GM23338 (cell line): ENCODE data around the gene HIVEP3. TPM values are rescaled to one million over a fixed set of nuclear protein-coding genes. Genes with fewer than 3 reads are reported as not detected.

ENCODE experiments used
- ATAC-seq: fragments of 200-7000 bp; cut with Tn5 transposase; 3 replicates; pipeline ENCODE4 v1.9.1; 2020
- DNase-seq: peaks from one replicate; pipeline ENCODE4 v3.0.0-alpha.2; 2015; ENCODE audit warnings: low spot score
- H2AFZ ChIP-seq: fragments of 200-600 bp; sonication (generic); 2 replicates; pipeline ENCODE4 v1.8.0; 2016; ENCODE audit warnings: antibody characterized with exemption, mild to moderate bottlenecking, moderate library complexity
- H3F3A ChIP-seq: fragments of 200-600 bp; sonication (generic); replicated peaks from 2 replicates; pipeline ENCODE4 v1.8.0; 2017; ENCODE audit warnings: antibody characterized with exemption, mixed run types, low read depth
- H3K27ac ChIP-seq: fragments of 200-600 bp; sonication (generic); 2 replicates; pipeline ENCODE4 v1.6.1; 2016; ENCODE audit warnings: low read depth
- H3K27me3 ChIP-seq: fragments of 200-600 bp; sonication (generic); 2 replicates; pipeline ENCODE4 v1.8.0; 2016; ENCODE audit warnings: mild to moderate bottlenecking, mixed run types, moderate library complexity; ENCODE audit not compliant: insufficient read depth
- H3K36me3 ChIP-seq: fragments of 200-600 bp; sonication (generic); 2 replicates; pipeline ENCODE4 v1.8.0; 2016; ENCODE audit warnings: mild to moderate bottlenecking; ENCODE audit not compliant: insufficient read depth
- H3K4me1 ChIP-seq: fragments of 200-600 bp; sonication (generic); 2 replicates; pipeline ENCODE4 v1.8.0; 2016; ENCODE audit warnings: mild to moderate bottlenecking, moderate library complexity; ENCODE audit not compliant: insufficient read depth
- H3K4me2 ChIP-seq: fragments of 200-600 bp; sonication (generic); 2 replicates; pipeline ENCODE4 v1.7.1; 2017; ENCODE audit warnings: mixed run types
- H3K4me3 ChIP-seq: fragments of 200-600 bp; sonication (generic); 2 replicates; pipeline ENCODE4 v1.6.1; 2016; ENCODE audit warnings: mixed run types
- H3K79me2 ChIP-seq: fragments of 200-600 bp; sonication (generic); replicated peaks from 2 replicates; pipeline ENCODE4 v1.8.0; 2017; ENCODE audit warnings: mild to moderate bottlenecking; ENCODE audit not compliant: insufficient read depth
- H3K9me2 ChIP-seq: fragments of 200-600 bp; sonication (generic); 2 replicates; pipeline ENCODE4 v1.8.0; 2017; ENCODE audit not compliant: insufficient read depth
- H4K20me1 ChIP-seq: fragments of 200-600 bp; sonication (generic); replicated peaks from 2 replicates; pipeline ENCODE4 v1.8.0; 2017; ENCODE audit warnings: mild to moderate bottlenecking; ENCODE audit not compliant: insufficient read depth
- H3K27ac Mint-ChIP-seq: 2 replicates; pipeline ENCODE4 v1.8.0; 2020; ENCODE audit warnings: inconsistent platforms, mild to moderate bottlenecking, moderate library complexity, mixed read lengths
- H3K27me3 Mint-ChIP-seq: 3 replicates; pipeline ENCODE4 v1.8.0; 2022; ENCODE audit warnings: low read depth, mild to moderate bottlenecking, moderate library complexity, mixed read lengths, inconsistent platforms; ENCODE audit not compliant: insufficient read depth, poor library complexity
- H3K36me3 Mint-ChIP-seq: 3 replicates; pipeline ENCODE4 v1.8.0; 2021; ENCODE audit warnings: low read depth, mild to moderate bottlenecking, inconsistent platforms, moderate library complexity, mixed read lengths
- H3K4me1 Mint-ChIP-seq: 3 replicates; pipeline ENCODE4 v1.8.0; 2020; ENCODE audit warnings: mild to moderate bottlenecking, inconsistent platforms, mixed read lengths
- H3K4me3 Mint-ChIP-seq: 3 replicates; pipeline ENCODE4 v1.8.0; 2021; ENCODE audit warnings: moderate library complexity, mild to moderate bottlenecking, inconsistent platforms, mixed read lengths
- H3K9me3 Mint-ChIP-seq: 3 replicates; pipeline ENCODE4 v1.8.0; 2020; ENCODE audit warnings: moderate library complexity, mild to moderate bottlenecking, inconsistent platforms, mixed read lengths
- CREB1 ChIP-seq: fragments of 250-450 bp; sonication (Bioruptor Pico); IDR thresholded peaks from 2 replicates; pipeline ENCODE4 v1.5.0; 2020; ENCODE audit warnings: low read depth, mild to moderate bottlenecking, moderate library complexity
- EZH2 ChIP-seq: fragments of 200-600 bp; sonication (generic); IDR thresholded peaks from one replicate; pipeline ENCODE4 v1.8.0; 2017; ENCODE audit warnings: antibody characterized with exemption, mild to moderate bottlenecking, low read depth; ENCODE audit not compliant: unreplicated experiment
- EZH2phosphoT487 ChIP-seq: fragments of 200-600 bp; sonication (generic); IDR thresholded peaks from one replicate; pipeline ENCODE4 v1.8.1; 2018; ENCODE audit warnings: antibody characterized with exemption; ENCODE audit not compliant: unreplicated experiment
- JUNB ChIP-seq: IDR thresholded peaks from one replicate; pipeline ENCODE4 v1.6.1; 2016; ENCODE audit warnings: antibody characterized with exemption; ENCODE audit not compliant: unreplicated experiment
- NANOG ChIP-seq: IDR thresholded peaks from 2 replicates; pipeline ENCODE4 v1.6.1; 2016; ENCODE audit warnings: antibody characterized with exemption, borderline replicate concordance
- POLR2AphosphoS5 ChIP-seq: IDR thresholded peaks from 2 replicates; pipeline ENCODE4 v1.6.1; 2016; ENCODE audit warnings: antibody characterized with exemption, low read depth
- STAT1 ChIP-seq: IDR thresholded peaks from one replicate; pipeline ENCODE4 v1.6.1; 2016; ENCODE audit warnings: antibody characterized with exemption; ENCODE audit not compliant: unreplicated experiment
- ZNF114 ChIP-seq: fragments of 250-450 bp; sonication (Bioruptor Pico); IDR thresholded peaks from 2 replicates; pipeline ENCODE4 v1.5.0; 2020; ENCODE audit warnings: mild to moderate bottlenecking, moderate library complexity
- ZNF331 ChIP-seq: fragments of 250-450 bp; sonication (Bioruptor Pico); IDR thresholded peaks from 2 replicates; pipeline ENCODE4 v1.5.0; 2020; ENCODE audit warnings: low read depth, mild to moderate bottlenecking, moderate library complexity
- polyA plus RNA-seq: library from polyadenylated mRNA; unstranded; fragments of >200 nt; fragmentation: Nextera tagmentation; extraction: Ambion mirVana; gene quantifications from 2 replicates; pipeline ENCODE4 v1.2.1, GENCODE V29; 2016
- total RNA-seq: library from RNA; depleted of rRNA; stranded (reverse); fragments of >200 nt; shearing (Covaris generic); gene quantifications from 2 replicates; pipeline ENCODE4 v1.2.3, GENCODE V29; 2014
- TF ChIP-seq, protein P1 (sequence below): IDR thresholded peaks from one replicate; pipeline ENCODE4 v1.6.1; 2018; ENCODE audit warnings: antibody characterized with exemption; ENCODE audit not compliant: unreplicated experiment
- TF ChIP-seq, protein P2 (sequence below), 2 experiments: fragments of 200-600 bp in 1 of 2; sonication (generic) in 1 of 2; conservative IDR thresholded peaks; 2 replicates each; pipeline versions ENCODE4 v1.5.1 to v1.6.1; 2016 to 2017; ENCODE audit warnings: antibody characterized with exemption in 2 of 2, low read depth in 2 of 2, mild to moderate bottlenecking in 2 of 2, moderate library complexity in 1 of 2
- TF ChIP-seq, protein P3 (sequence below): fragments of 250-450 bp; sonication (Bioruptor Pico); IDR thresholded peaks from 2 replicates; pipeline ENCODE4 v1.5.0; 2020; ENCODE audit warnings: mild to moderate bottlenecking, moderate library complexity
- TF ChIP-seq, protein P4 (sequence below): IDR thresholded peaks from 2 replicates; pipeline ENCODE4 v1.6.1; 2016; ENCODE audit warnings: antibody characterized with exemption

Gene HIVEP3
- total and polyA plus RNA-seq, 2 experiments from 2014 or later: 0.14 to 0.24 TPM

DNA sequence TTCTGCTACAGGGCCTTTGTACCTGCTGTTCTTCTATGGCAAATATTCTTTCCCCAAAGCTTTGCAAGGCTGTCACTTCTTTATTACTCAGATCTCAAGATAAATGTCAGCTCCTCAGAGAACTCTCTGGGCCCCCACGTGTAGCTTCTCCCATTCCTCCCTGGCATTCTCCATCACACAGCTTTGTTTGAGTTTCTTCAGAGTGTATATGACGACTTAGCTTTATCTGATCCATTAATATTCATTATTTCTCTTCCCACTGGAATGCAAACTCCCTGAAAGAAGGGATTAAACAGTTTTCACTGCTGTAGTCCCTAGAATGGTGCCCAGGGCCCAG, 259.6 kb downstream of the HIVEP3 start:
- H3K36me3 ChIP-seq: no peaks in the 10 kb centered on the region
- H3K9me2 ChIP-seq: no peaks in the 10 kb centered on the region; the same call in 1 of the 2 replicates
- DNase-seq (no peak), ATAC-seq (no peak)
- Mint-ChIP-seq H3K4me3 (no peak overlapping the region), H3K9me3 (no peaks in the 10 kb centered on the region), H3K36me3 (no peaks in the 10 kb centered on the region), H3K4me1 (peaks cover 16% of the 10 kb centered on the region), H3K27me3 (peaks cover 37% of the 10 kb centered on the region), H3K27ac (no peak overlapping the region)
- no peak overlapping the region for H3K27ac ChIP-seq
- no peaks in the 10 kb centered on the region for H3K79me2 ChIP-seq
- H3K4me2 ChIP-seq: no peak overlapping the region
- no peak overlapping the region for H2AFZ ChIP-seq
- no peaks in the 10 kb centered on the region for H3F3A ChIP-seq
- H3K4me3 ChIP-seq: no peak overlapping the region
- H3K27me3 ChIP-seq: peaks cover 39% of the 10 kb centered on the region
- H4K20me1 ChIP-seq: peaks cover 6% of the 10 kb centered on the region; the same call in 1 of the 2 replicates
- TF ChIP-seq CREB1 (CRISPR knock-in tag) (no peak), STAT1 (no peak), EZH2phosphoT487 (no peak), POLR2AphosphoS5 (no peak), NANOG (no peak), ZNF114 (CRISPR knock-in tag) (no peak), JUNB (no peak), ZNF331 (no peak), EZH2 (no peak)
- TF ChIP-seq, protein P1, sequence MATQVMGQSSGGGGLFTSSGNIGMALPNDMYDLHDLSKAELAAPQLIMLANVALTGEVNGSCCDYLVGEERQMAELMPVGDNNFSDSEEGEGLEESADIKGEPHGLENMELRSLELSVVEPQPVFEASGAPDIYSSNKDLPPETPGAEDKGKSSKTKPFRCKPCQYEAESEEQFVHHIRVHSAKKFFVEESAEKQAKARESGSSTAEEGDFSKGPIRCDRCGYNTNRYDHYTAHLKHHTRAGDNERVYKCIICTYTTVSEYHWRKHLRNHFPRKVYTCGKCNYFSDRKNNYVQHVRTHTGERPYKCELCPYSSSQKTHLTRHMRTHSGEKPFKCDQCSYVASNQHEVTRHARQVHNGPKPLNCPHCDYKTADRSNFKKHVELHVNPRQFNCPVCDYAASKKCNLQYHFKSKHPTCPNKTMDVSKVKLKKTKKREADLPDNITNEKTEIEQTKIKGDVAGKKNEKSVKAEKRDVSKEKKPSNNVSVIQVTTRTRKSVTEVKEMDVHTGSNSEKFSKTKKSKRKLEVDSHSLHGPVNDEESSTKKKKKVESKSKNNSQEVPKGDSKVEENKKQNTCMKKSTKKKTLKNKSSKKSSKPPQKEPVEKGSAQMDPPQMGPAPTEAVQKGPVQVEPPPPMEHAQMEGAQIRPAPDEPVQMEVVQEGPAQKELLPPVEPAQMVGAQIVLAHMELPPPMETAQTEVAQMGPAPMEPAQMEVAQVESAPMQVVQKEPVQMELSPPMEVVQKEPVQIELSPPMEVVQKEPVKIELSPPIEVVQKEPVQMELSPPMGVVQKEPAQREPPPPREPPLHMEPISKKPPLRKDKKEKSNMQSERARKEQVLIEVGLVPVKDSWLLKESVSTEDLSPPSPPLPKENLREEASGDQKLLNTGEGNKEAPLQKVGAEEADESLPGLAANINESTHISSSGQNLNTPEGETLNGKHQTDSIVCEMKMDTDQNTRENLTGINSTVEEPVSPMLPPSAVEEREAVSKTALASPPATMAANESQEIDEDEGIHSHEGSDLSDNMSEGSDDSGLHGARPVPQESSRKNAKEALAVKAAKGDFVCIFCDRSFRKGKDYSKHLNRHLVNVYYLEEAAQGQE: no peak
- TF ChIP-seq, protein P2, sequence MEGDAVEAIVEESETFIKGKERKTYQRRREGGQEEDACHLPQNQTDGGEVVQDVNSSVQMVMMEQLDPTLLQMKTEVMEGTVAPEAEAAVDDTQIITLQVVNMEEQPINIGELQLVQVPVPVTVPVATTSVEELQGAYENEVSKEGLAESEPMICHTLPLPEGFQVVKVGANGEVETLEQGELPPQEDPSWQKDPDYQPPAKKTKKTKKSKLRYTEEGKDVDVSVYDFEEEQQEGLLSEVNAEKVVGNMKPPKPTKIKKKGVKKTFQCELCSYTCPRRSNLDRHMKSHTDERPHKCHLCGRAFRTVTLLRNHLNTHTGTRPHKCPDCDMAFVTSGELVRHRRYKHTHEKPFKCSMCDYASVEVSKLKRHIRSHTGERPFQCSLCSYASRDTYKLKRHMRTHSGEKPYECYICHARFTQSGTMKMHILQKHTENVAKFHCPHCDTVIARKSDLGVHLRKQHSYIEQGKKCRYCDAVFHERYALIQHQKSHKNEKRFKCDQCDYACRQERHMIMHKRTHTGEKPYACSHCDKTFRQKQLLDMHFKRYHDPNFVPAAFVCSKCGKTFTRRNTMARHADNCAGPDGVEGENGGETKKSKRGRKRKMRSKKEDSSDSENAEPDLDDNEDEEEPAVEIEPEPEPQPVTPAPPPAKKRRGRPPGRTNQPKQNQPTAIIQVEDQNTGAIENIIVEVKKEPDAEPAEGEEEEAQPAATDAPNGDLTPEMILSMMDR (conservative IDR thresholded peaks at IDR 0.05; ENCODE audit: low read depth in 2 of 2): no peak
- TF ChIP-seq, protein P3, sequence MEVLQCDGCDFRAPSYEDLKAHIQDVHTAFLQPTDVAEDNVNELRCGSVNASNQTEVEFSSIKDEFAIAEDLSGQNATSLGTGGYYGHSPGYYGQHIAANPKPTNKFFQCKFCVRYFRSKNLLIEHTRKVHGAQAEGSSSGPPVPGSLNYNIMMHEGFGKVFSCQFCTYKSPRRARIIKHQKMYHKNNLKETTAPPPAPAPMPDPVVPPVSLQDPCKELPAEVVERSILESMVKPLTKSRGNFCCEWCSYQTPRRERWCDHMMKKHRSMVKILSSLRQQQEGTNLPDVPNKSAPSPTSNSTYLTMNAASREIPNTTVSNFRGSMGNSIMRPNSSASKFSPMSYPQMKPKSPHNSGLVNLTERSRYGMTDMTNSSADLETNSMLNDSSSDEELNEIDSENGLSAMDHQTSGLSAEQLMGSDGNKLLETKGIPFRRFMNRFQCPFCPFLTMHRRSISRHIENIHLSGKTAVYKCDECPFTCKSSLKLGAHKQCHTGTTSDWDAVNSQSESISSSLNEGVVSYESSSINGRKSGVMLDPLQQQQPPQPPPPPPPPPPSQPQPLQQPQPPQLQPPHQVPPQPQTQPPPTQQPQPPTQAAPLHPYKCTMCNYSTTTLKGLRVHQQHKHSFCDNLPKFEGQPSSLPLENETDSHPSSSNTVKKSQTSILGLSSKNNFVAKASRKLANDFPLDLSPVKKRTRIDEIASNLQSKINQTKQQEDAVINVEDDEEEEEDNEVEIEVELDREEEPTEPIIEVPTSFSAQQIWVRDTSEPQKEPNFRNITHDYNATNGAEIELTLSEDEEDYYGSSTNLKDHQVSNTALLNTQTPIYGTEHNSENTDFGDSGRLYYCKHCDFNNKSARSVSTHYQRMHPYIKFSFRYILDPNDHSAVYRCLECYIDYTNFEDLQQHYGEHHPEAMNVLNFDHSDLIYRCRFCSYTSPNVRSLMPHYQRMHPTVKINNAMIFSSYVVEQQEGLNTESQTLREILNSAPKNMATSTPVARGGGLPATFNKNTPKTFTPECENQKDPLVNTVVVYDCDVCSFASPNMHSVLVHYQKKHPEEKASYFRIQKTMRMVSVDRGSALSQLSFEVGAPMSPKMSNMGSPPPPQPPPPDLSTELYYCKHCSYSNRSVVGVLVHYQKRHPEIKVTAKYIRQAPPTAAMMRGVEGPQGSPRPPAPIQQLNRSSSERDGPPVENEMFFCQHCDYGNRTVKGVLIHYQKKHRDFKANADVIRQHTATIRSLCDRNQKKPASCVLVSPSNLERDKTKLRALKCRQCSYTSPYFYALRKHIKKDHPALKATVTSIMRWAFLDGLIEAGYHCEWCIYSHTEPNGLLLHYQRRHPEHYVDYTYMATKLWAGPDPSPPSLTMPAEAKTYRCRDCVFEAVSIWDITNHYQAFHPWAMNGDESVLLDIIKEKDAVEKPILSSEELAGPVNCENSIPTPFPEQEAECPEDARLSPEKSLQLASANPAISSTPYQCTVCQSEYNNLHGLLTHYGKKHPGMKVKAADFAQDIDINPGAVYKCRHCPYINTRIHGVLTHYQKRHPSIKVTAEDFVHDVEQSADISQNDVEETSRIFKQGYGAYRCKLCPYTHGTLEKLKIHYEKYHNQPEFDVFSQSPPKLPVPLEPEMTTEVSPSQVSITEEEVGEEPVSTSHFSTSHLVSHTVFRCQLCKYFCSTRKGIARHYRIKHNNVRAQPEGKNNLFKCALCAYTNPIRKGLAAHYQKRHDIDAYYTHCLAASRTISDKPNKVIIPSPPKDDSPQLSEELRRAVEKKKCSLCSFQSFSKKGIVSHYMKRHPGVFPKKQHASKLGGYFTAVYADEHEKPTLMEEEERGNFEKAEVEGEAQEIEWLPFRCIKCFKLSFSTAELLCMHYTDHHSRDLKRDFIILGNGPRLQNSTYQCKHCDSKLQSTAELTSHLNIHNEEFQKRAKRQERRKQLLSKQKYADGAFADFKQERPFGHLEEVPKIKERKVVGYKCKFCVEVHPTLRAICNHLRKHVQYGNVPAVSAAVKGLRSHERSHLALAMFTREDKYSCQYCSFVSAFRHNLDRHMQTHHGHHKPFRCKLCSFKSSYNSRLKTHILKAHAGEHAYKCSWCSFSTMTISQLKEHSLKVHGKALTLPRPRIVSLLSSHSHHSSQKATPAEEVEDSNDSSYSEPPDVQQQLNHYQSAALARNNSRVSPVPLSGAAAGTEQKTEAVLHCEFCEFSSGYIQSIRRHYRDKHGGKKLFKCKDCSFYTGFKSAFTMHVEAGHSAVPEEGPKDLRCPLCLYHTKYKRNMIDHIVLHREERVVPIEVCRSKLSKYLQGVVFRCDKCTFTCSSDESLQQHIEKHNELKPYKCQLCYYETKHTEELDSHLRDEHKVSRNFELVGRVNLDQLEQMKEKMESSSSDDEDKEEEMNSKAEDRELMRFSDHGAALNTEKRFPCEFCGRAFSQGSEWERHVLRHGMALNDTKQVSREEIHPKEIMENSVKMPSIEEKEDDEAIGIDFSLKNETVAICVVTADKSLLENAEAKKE (CRISPR knock-in tag): no peak
- TF ChIP-seq, protein P4, sequence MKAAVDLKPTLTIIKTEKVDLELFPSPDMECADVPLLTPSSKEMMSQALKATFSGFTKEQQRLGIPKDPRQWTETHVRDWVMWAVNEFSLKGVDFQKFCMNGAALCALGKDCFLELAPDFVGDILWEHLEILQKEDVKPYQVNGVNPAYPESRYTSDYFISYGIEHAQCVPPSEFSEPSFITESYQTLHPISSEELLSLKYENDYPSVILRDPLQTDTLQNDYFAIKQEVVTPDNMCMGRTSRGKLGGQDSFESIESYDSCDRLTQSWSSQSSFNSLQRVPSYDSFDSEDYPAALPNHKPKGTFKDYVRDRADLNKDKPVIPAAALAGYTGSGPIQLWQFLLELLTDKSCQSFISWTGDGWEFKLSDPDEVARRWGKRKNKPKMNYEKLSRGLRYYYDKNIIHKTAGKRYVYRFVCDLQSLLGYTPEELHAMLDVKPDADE: no peak
- H3K4me1 ChIP-seq: peaks cover 9% of the 10 kb centered on the region
